Measurements from ENCODE around the gene RPS6KA2. TPM values are rescaled to one million over a fixed set of nuclear protein-coding genes. Genes with fewer than 3 reads are reported as not detected.

RPS6KA2 gene
- total RNA-seq, 4 donors from 2014 or later, result 64.9 to 101 (median 81.6) TPM

DNA sequence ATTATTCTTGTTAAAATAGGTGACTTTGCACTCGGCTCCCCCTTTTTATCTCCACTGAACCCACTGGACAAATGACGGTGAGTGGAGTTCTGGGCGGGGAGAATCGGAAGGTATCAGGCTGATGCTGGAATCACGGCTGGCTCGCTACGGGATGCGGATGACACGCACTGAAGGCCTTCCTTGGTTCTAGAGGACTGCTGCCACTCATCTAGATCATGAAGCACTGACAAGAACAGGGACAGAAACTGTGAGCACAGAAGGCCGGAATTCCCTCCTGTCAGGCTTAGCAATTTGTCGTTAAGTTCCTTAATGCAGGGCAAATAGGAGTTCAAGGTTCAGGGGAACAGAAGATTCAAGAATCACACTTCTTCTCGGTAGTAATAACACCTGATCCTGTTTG, 154.4 kb downstream of the RPS6KA2 start:
- H3K27me3 ChIP-seq, result no peaks in the 10 kb centered on the region
- WGBS, 2 donors, result 88 to 92% methylated on average over 12 of the region's 12 CpGs
- H3K36me3 ChIP-seq, result peaks cover 0 to 8% of the 10 kb centered on the region in 2 donors
- no peak overlapping the region for H3K4me3 ChIP-seq (replicated peaks in 1 of 3)
- no peaks in the 10 kb centered on the region for H3K9me3 ChIP-seq
- DNase-seq, result no peak
- H3K27ac ChIP-seq, result no peak overlapping the region
- no peaks in the 10 kb centered on the region for H3K4me1 ChIP-seq
- intact Hi-C loops (cut with DNase I), result no loop called here
- no peak for TF ChIP-seq POLR2A (IDR thresholded peaks at IDR 0.05)
- TF ChIP-seq, protein P1, sequence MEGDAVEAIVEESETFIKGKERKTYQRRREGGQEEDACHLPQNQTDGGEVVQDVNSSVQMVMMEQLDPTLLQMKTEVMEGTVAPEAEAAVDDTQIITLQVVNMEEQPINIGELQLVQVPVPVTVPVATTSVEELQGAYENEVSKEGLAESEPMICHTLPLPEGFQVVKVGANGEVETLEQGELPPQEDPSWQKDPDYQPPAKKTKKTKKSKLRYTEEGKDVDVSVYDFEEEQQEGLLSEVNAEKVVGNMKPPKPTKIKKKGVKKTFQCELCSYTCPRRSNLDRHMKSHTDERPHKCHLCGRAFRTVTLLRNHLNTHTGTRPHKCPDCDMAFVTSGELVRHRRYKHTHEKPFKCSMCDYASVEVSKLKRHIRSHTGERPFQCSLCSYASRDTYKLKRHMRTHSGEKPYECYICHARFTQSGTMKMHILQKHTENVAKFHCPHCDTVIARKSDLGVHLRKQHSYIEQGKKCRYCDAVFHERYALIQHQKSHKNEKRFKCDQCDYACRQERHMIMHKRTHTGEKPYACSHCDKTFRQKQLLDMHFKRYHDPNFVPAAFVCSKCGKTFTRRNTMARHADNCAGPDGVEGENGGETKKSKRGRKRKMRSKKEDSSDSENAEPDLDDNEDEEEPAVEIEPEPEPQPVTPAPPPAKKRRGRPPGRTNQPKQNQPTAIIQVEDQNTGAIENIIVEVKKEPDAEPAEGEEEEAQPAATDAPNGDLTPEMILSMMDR (IDR thresholded peaks at IDR 0.05), result no peak

DNA sequence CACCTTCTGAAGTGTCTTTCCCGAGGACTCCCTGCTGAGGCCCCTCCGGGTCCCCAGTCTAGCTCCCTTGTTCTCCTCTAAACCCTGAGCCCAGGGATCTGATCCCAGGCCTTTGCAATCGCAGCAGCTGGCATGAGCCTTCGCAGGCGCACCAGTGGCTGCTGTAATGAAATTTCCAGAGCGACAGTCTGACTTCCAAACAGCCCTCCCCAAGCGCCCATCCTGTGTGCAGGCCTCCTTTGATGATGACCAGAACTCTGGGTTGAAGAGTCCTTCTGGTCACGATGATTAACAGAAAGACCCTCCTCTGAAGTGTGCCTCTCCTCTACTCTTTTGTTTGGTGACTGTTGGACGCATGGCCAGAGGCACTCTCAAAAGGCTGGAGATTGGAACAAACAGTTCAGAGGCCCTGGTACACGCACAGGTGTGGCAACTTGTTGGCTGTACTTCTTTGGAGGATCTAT, 155.2 kb downstream of the RPS6KA2 start:
- Histone ChIP-seq H3K9me3 (no peaks in the 10 kb centered on the region), H3K27me3 (no peaks in the 10 kb centered on the region), H3K4me1 (no peaks in the 10 kb centered on the region), H3K27ac (no peak overlapping the region), H3K36me3 (peaks cover 0 to 8% of the 10 kb centered on the region in 2 donors), H3K4me3 (replicated peaks in 1 of 3) (no peak overlapping the region)
- WGBS, 2 donors, result 78 to 84% methylated on average over 10 of the region's 10 CpGs
- DNase-seq, result no peak
- intact Hi-C loops (cut with DNase I), result no loop called here
- TF ChIP-seq, protein P1 (IDR thresholded peaks at IDR 0.05), result no peak
- no peak for TF ChIP-seq POLR2A (IDR thresholded peaks at IDR 0.05)

DNA sequence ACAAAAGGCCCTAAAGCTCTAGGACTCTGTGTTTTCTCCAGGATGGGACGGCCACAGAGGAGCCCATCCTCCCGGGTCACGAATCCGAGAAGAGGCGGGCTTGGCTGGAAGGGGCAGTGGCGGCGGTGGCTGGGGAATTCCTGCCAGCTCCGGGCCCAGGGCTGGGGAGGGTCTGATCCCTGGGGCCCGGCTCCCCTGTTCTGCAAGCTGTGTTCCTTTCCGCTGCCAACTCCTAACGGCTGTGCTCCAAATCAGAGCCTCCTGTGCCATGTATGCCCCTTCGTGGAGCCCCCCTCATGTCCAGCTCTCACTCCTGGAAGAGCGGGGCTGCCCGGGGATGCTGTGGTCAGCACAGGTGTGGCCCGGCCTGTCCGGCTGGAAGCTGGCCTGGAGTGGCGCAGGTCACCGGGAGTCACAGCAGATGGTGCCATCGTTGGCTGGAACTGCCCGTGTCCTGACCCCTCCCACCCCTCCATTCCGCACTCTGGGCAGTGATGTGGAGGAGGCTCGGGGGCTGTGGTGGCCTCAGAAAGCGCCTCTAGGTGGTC, 156.1 kb downstream of the RPS6KA2 start:
- no peak overlapping the region for H3K27ac ChIP-seq

DNA sequence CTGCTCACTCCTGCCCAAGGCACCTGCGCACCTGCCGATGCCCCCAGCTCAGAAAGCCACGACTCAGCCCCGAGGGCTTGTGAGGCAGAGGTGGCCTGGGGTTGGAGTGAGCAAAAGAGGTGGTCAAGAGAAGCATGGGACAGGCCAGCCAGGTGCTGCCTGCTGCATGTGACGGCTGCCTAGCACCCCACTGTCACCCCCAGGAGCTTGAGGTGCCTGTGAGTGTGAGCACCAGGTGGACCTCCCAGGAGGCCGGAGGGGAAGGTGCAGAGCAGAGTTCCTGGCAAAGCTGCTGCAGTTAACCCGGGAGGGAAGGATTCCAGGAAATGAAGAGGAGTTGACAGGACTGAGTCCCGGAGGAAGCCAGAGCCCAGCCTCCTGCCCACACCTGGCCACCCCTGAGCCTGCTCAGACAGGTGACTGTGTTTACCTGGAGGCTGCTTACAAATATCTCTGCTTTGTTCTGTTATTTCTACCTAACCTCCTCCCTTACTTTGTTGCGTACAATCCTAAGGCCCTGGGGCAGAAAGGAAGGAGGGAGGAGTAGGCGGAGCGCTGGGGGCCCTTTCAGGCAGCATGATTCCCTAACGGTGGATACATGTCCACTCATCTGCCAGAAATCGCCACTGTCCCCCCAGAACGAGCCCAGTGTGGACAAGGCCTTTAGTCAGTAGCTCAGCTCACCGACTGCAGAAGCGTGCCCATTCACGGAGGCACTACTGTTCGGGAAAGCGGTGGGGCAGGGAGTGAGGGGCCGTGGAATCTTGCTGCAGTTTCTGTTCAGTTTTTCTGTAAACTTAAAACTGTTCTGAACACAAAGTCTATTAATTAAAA, 156.8 kb downstream of the RPS6KA2 start:
- intact Hi-C loops (cut with DNase I), result no loop called here
- H3K27ac ChIP-seq, result no peak overlapping the region
- no peaks in the 10 kb centered on the region for H3K27me3 ChIP-seq
- 83 to 92% methylated on average over 20 of the region's 20 CpGs for WGBS, 2 donors
- DNase-seq, result no peak
- no peaks in the 10 kb centered on the region for H3K9me3 ChIP-seq
- TF ChIP-seq POLR2A (IDR thresholded peaks at IDR 0.05), result no peak
- TF ChIP-seq, protein P1 (IDR thresholded peaks at IDR 0.05), result no peak
- peaks cover 0 to 8% of the 10 kb centered on the region in 2 donors for H3K36me3 ChIP-seq
- no peaks in the 10 kb centered on the region for H3K4me1 ChIP-seq
- H3K4me3 ChIP-seq (replicated peaks in 1 of 3), result no peak overlapping the region

More for the DNA sequence above, 156.1 kb downstream of the RPS6KA2 start:
- DNase-seq, result no peak
- intact Hi-C loops (cut with DNase I), result no loop called here
- Histone ChIP-seq H3K4me3 (replicated peaks in 1 of 3) (no peak overlapping the region), H3K9me3 (no peaks in the 10 kb centered on the region), H3K27me3 (no peaks in the 10 kb centered on the region), H3K36me3 (peaks cover 0 to 8% of the 10 kb centered on the region in 2 donors), H3K4me1 (no peaks in the 10 kb centered on the region)
- no peak for TF ChIP-seq POLR2A (IDR thresholded peaks at IDR 0.05)
- TF ChIP-seq, protein P1 (IDR thresholded peaks at IDR 0.05), result no peak
- WGBS, 2 donors, result 85 to 89% methylated on average over 21 to 23 of the region's 23 CpGs

DNA sequence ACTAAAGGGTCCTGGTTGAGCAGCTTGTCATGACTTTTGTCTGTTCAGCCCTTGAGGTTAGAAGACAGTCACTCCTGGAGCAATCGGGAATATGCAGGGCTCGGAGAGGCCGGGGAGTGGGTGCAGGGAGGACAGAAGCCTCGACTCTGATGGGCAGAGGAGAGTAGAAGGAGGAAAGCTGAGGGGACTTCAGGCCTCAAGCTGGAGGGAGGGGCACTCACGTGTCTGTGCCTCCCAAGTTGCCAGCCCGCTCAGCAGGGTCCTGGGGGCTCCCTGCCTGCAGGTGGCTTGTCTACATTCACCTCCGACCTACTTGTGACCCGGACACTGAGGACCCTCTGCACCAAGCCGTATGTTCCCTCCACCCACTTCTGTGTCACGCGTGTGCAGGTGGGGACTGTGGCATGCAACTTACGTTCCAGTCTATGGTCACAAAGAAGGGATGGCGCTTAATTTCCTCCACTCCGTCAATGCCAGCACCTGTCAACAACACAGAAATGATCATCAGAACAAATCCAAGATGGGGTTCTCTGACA, 157.6 kb downstream of the RPS6KA2 start:
- no peak for DNase-seq
- WGBS, 2 donors, result 92 to 95% methylated on average over 14 of the region's 14 CpGs
- Histone ChIP-seq H3K4me3 (replicated peaks in 1 of 3) (no peak overlapping the region), H3K9me3 (no peaks in the 10 kb centered on the region), H3K27me3 (no peaks in the 10 kb centered on the region), H3K36me3 (peaks cover 1 to 8% of the 10 kb centered on the region in 2 donors), H3K4me1 (no peaks in the 10 kb centered on the region), H3K27ac (no peak overlapping the region)
- TF ChIP-seq, protein P1 (IDR thresholded peaks at IDR 0.05), result no peak
- TF ChIP-seq POLR2A (IDR thresholded peaks at IDR 0.05), result no peak
- intact Hi-C loops (cut with DNase I), result no loop called here
